HepG2 (cell line): Measurements from ENCODE around the gene ANP32B. TPM values are rescaled to one million over a fixed set of nuclear protein-coding genes. Genes with fewer than 3 reads are reported as not detected.
A peak's percentile ranks its signal among the peaks of the same experiment; 100 is the strongest.

Experiments
- ATF7-NPFF ChIP-seq: sonication (generic); formaldehyde crosslinking; IDR thresholded peaks from 2 replicates; pipeline ENCODE4 v1.8.1; 2023; ENCODE audit warnings: mild to moderate bottlenecking, low read depth, missing genetic modification reagents, moderate library complexity
- CHCHD3 ChIP-seq: sonication (generic); formaldehyde crosslinking; IDR thresholded peaks from 2 replicates; pipeline ENCODE4 v1.8.0; 2022; ENCODE audit warnings: mild to moderate bottlenecking, missing genetic modification reagents, moderate library complexity
- FOSL1 ChIP-seq: sonication (generic); formaldehyde crosslinking; IDR thresholded peaks from 2 replicates; pipeline ENCODE4 v1.9.0; 2021; ENCODE audit warnings: missing genetic modification reagents, borderline replicate concordance
- MAFF ChIP-seq: IDR thresholded peaks from 2 replicates; pipeline ENCODE4 v1.6.1; 2011; ENCODE audit warnings: low read depth, low read length, improper control_type of control experiment
- NFIC ChIP-seq: IDR thresholded peaks from 2 replicates; pipeline ENCODE4 v1.6.1; 2012; ENCODE audit warnings: mild to moderate bottlenecking, low read length, inconsistent platforms
- PBX3 ChIP-seq: sonication (generic); formaldehyde crosslinking; IDR thresholded peaks from 2 replicates; pipeline ENCODE4 v1.8.1; 2023; ENCODE audit warnings: missing genetic modification reagents, inconsistent platforms, borderline replicate concordance
- PLSCR1 ChIP-seq: sonication (generic); formaldehyde crosslinking; IDR thresholded peaks from 2 replicates; pipeline ENCODE4 v1.5.0; 2020; ENCODE audit warnings: missing genetic modification reagents, mild to moderate bottlenecking, borderline replicate concordance
- REXO4 ChIP-seq: sonication (generic); formaldehyde crosslinking; IDR thresholded peaks from 2 replicates; pipeline ENCODE4 v1.8.0; 2022; ENCODE audit warnings: missing genetic modification reagents, mild to moderate bottlenecking, borderline replicate concordance
- RFXAP ChIP-seq: sonication (generic); formaldehyde crosslinking; IDR thresholded peaks from 2 replicates; pipeline ENCODE4 v1.4.0; 2020; ENCODE audit warnings: missing genetic modification reagents, borderline replicate concordance
- SP2 ChIP-seq: sonication (generic); formaldehyde crosslinking; IDR thresholded peaks from 2 replicates; pipeline ENCODE4 v1.5.1; 2020; ENCODE audit warnings: mild to moderate bottlenecking, missing genetic modification reagents
- WIZ ChIP-seq: sonication (generic); formaldehyde crosslinking; IDR thresholded peaks from 2 replicates; pipeline ENCODE4 v1.5.1; 2020; ENCODE audit warnings: mild to moderate bottlenecking, missing genetic modification reagents
- ZBTB33 ChIP-seq: sonication (generic); formaldehyde crosslinking; IDR thresholded peaks from 2 replicates; pipeline ENCODE4 v1.4.0; 2020; ENCODE audit warnings: missing genetic modification reagents
- ZBTB42 ChIP-seq: sonication (generic); formaldehyde crosslinking; IDR thresholded peaks from 2 replicates; pipeline ENCODE4 v1.5.0; 2020; ENCODE audit warnings: mild to moderate bottlenecking, missing genetic modification reagents
- ZFP36L2 ChIP-seq: sonication (generic); formaldehyde crosslinking; IDR thresholded peaks from 2 replicates; pipeline ENCODE4 v1.4.0; 2020; ENCODE audit warnings: missing genetic modification reagents
- ZNF10 ChIP-seq: sonication (generic); formaldehyde crosslinking; IDR thresholded peaks from 2 replicates; pipeline ENCODE4 v1.4.0; 2020; ENCODE audit warnings: mild to moderate bottlenecking, low read depth, missing genetic modification reagents, borderline replicate concordance
- ZNF280D ChIP-seq: sonication (generic); formaldehyde crosslinking; IDR thresholded peaks from 2 replicates; pipeline ENCODE4 v1.5.1; 2020; ENCODE audit warnings: mild to moderate bottlenecking, missing genetic modification reagents
- ZNF431 ChIP-seq: sonication (generic); formaldehyde crosslinking; IDR thresholded peaks from 2 replicates; pipeline ENCODE4 v1.9.0; 2022; ENCODE audit warnings: missing genetic modification reagents, low read depth, mild to moderate bottlenecking, borderline replicate concordance
- ZNF788 ChIP-seq: sonication (generic); formaldehyde crosslinking; IDR thresholded peaks from 2 replicates; pipeline ENCODE4 v1.5.0; 2020; ENCODE audit warnings: mild to moderate bottlenecking, missing genetic modification reagents, borderline replicate concordance
- ZSCAN22 ChIP-seq: sonication (generic); formaldehyde crosslinking; IDR thresholded peaks from 2 replicates; pipeline ENCODE4 v1.4.0; 2020; ENCODE audit warnings: mild to moderate bottlenecking, missing genetic modification reagents
- ZSCAN30 ChIP-seq: sonication (generic); formaldehyde crosslinking; IDR thresholded peaks from 2 replicates; pipeline ENCODE4 v1.5.0; 2020; ENCODE audit warnings: mild to moderate bottlenecking, missing genetic modification reagents
- polyA plus RNA-seq, 8 experiments: library from polyadenylated mRNA; depleted of rRNA in 3 of 8; stranded (reverse) in 7 of 8; unstranded in 1 of 8; fragments of >200 nt; fragmentation: Illumina TruSeq in 4 of 8; extraction: Trizol in 4 of 8; gene quantifications; 2 replicates each; pipeline versions ENCODE4 v1.2.1 to v1.2.3, GENCODE V29; 2011 to 2016; ENCODE audit warnings: low read depth in 4 of 8, missing spikeins in 1 of 8, mixed read lengths in 1 of 8; ENCODE audit not compliant: insufficient read depth in 1 of 8
- total RNA-seq, 5 experiments: library from RNA; depleted of rRNA; stranded (reverse); fragments of >200 nt; fragmentation: Illumina TruSeq; extraction: Trizol; gene quantifications; 2 replicates each; pipeline ENCODE4 v1.2.3, GENCODE V29; 2016; ENCODE audit warnings: low read depth in 1 of 5

The ANP32B gene
- total and polyA plus RNA-seq, 2 of the 13 experiments (the other 11 are each of a cell fraction or from before 2014, with no cell fraction given) = 22.1 to 37.5 TPM

GRCh38 chr9:97982683-97983588 is at the start of gene ANP32B (continued):
- TF ChIP-seq ZNF280D (CRISPR knock-in tag) (no peak), ZSCAN30 (CRISPR knock-in tag) (no peak), RFXAP (CRISPR knock-in tag) (0 out of 2 replicates have a peak, but pooled peaks have one; percentile 24), ZNF788 (CRISPR knock-in tag) (peak; percentile 72; the same call in 1 of the 2 replicates), ZNF431 (CRISPR knock-in tag) (no peak), PLSCR1 (CRISPR knock-in tag) (peak; percentile 84), ZBTB33 (CRISPR knock-in tag) (no peak), ATF7-NPFF (CRISPR knock-in tag) (peak; percentile 75), CHCHD3 (CRISPR knock-in tag) (no peak), PBX3 (CRISPR knock-in tag) (no peak), REXO4 (CRISPR knock-in tag) (no peak), FOSL1 (CRISPR knock-in tag) (no peak), ZNF10 (no peak), NFIC (no peak), WIZ (0 out of 2 replicates have a peak, but pooled peaks have one; percentile 27), ZSCAN22 (CRISPR knock-in tag) (no peak), ZBTB42 (CRISPR knock-in tag) (no peak), MAFF (no peak), ZFP36L2 (no peak), SP2 (CRISPR knock-in tag) (no peak)
